HG02943 (cell line): ENCODE results near the gene CAMSAP3.
"Not testable (repeated sequence)": the region's sequence is repeated elsewhere in the genome, so short reads cannot be mapped to it uniquely, and the experiment has no call there.

Experiments used
- ATAC-seq: cut with Tn5 transposase; IDR thresholded peaks from one replicate; pipeline ENCODE4 v1.9.1; 2021; ENCODE audit warnings: mild to moderate bottlenecking, low read depth, moderate library complexity; ENCODE audit not compliant: unreplicated experiment

Gene CAMSAP3

DNA sequence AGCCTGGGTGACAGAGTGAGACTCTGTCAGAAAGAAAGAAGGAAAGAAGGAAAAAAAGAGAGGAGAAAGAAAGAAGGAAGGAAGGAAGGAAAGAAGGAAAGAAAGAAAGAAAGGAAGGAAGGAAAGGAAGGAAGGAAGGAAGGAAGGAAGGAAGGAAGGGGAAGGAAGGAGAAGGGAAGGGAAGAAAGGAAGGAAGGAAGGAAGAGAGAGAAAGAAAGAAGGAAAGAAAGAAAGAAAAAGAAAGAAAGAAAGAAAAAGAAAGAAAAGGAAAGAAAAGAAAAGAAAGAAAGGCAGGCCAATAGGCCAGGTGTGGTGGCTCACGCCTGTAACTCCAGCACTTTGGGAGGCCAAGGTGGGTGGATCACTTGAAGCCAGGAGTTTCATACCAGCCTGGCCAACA, 18.2 kb upstream of the CAMSAP3 start:
- ATAC-seq, result not testable (repeated sequence)

DNA sequence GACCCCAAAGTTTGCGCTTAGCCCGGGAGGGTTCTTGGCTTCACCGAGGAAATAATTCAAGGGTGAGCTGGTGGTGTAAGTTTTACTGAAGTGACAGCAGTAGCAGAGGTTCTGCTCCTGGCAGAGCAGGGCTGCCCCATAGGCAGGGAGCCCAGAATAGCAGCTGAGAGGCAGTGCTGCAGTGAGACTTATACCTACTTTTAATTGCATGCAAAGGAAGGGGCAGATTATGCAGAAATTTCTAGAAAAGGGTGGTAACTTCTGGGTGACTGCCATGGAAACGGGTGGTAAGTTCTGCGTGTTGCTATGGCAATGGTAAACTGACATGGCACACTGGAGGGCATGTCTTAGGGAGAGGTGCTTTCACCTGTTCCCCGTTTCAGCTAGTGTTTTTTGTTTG, 17.5 kb upstream of the CAMSAP3 start:
- ATAC-seq, result no peak

DNA sequence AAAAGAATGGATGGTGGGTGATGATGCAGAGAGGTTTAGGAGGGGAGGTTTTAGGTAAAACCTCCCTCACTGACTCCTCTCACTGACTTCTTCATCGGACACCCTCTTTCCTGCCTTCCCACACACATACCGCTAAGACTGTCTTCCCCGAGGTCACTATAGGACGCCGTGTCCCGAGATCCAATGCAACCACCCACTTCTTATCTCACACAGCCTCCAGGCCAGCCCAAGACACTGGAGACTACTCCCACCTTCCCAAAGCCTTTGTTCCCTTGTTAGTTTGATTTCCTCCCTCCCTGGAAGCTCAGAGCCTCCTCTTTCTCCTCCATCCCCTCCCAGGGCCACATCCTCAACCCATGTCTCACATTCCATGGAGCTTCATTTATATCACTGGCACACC, 16.5 kb upstream of the CAMSAP3 start:
- no peak for ATAC-seq

DNA sequence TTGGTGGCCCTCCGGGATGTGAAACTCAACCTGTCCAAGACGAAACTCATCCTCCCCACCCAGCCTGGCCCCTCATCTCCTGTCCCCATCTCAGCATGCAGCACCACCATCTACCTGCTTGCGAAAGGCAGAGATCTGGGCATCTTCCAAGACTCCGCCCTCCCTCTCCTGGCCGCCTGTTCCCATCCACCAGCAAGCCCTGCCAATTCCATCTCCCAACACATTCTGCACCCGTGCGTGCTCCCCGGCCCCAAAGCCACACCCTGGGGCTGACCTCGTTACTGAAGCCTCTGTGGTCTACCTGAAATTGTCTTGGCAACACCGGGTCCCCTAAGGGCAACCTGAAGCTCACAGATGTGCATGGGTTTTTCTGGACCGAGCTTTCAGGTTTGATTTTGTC, 13.2 kb upstream of the CAMSAP3 start:
- no peak for ATAC-seq

DNA sequence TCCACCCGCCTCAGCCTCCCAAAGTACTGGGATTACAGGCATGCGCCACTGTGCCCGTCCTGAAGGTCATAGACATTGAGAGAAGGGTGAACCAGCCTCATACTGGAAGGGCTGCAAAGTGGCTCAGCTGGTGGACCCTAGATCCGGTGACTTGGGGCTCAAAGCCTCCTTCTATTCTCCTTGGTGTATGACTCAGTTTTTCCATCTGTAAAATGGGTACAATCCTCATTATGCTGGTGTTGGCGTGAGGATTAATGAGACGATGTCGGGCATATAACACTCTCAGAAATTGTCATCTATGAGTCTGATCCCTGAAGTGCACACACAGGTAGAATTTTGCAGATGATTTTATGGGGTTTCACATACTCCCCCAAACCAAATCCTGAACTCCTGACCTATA, 5.8 kb upstream of the CAMSAP3 start:
- ATAC-seq, result no peak

DNA sequence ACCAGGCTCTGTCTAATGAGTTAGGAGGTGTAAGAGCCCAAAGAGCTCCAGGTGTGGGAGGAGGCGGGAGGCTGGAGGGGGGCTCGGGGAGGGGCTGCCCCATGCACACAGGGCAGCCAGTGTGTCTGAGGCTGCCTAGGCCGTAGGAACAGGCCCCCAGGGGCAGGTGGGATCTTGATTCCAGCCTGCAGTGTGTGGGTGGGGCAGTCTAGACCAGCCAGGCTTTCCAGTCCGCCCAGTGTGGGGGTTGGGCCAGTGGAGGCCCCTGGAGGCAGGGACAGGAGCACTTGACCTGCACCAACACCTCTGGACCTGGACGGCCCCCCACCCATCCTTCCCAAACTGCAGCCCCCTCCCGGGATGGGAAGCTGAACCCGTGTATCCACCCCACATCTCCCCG, 5.4 kb upstream of the CAMSAP3 start:
- ATAC-seq, result no peak

DNA sequence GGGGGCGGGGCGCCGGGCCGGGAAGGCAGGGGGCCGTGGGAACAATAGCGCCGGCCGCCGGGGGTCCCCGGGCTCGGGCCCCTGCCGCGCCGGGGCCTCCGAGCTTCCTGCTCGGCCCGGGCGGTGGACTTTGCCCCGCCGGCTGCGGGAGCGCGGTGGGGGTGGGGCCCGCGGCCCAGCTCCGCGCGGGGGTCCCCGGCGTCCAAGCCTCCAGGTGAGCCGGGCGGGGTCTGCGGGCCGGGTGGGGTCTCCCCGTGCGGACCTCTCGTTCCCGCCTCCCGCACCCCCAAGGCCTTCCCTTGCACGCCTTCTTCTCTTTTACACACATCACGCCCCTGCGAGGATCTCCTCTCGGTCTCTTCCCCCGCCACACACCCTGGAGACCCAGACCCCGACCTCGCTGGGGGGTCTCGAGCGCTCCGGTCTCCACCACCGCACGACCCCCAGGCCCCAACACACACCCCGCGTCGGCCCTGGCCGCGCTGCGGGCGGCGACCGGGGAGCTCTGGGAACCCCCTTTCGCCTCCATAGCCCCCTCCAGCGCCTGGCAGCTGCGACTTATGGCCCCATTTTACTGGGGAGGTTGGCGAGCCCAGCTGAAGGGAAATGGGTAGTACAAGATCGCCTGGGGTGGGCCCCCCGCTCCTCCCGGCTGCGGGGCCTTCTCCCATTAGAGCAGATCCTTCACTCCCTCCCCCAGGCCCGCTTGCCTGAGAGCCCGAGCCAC, 711 bp downstream of the CAMSAP3 start:
- ATAC-seq, result no peak

DNA sequence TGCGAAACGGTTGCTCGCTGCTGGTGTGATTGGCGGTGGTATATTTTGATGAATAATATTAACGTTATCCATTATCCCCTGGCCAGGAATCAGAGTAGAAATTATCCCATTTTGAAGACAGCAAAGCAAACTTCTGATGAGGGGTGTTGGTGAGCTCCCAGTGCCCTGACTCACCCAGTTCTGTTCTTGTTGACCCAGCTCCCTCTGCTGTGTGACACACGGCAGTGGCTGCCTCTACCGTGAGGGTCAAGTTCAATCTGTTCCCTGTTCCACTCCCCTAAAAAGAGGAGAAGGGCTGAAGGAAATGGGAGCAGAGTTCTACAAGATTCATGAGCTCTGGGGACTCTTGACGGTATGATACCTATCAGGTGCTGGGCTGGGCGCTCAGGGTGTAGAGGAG, 2.0 kb downstream of the CAMSAP3 start:
- no peak for ATAC-seq

DNA sequence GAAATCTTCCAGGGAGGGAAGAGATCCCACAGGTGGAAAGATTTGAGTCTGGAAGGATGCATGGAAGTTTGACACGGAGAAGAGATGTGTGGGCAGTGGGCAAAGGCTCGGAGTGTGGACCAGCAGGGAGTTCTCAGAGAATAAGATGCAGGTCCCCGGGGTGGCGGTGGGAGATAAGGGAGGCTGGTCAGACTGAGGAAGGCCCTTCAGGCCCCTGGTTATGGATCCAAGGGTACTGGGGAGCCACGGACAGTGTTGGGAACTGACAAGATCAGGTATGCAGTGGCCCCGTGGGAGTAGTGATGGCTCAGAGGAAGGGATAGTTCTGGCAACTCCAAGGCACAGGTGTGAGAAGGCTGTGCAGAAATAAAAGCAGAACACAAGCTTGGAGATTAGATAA, 2.5 kb downstream of the CAMSAP3 start:
- no peak for ATAC-seq

DNA sequence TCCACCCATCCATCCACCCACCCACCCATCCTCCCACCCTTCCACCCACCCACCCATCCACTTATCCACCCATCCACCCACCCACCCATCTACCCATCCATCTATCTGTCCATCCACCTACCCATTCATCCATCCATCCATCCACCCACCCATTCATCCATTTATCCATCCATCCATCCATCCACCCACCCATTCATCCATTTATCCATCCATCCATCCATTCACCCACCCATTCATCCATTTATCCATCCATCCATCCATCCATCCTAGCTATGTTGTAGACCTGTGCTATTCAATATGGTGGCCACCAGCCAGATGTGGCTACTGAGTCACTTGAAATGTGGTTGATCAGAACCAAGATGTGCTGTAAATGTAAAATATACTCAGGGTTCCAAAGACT, 5.1 kb downstream of the CAMSAP3 start:
- no peak for ATAC-seq

DNA sequence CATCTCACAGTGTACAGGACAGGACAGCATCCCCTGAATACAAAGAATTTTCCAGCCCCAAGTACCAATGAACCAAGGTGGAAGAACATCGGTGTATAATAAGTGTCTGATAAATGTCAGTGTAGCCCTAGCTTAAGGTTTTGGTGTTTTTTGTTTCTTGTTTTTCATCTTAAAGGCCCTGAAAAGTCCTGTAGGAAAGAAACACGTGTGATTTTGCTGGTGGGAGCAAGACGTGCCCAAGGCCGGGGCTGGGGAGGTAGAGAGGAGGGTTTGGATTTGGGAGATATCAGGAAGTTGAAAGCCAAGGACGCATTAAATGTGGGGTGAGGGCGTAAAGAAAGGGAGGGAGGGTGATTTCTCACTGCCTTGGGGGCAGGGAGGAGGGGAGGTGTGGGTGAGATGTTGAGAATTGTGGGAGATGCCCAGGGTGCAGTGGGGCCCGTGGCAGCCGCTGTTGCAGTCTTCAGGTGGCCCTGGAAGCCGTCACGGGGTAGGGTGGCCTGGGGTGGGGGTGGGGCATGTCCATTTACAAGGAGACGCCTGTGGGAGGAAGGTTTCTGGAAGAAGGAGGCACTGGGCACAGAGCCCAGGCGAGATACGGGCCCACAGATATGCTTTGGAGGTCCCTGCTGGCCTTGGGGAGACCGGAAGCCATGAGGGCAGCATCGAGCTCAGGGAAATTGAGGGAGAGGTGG, 6.7 kb downstream of the CAMSAP3 start:
- ATAC-seq, result no peak

DNA sequence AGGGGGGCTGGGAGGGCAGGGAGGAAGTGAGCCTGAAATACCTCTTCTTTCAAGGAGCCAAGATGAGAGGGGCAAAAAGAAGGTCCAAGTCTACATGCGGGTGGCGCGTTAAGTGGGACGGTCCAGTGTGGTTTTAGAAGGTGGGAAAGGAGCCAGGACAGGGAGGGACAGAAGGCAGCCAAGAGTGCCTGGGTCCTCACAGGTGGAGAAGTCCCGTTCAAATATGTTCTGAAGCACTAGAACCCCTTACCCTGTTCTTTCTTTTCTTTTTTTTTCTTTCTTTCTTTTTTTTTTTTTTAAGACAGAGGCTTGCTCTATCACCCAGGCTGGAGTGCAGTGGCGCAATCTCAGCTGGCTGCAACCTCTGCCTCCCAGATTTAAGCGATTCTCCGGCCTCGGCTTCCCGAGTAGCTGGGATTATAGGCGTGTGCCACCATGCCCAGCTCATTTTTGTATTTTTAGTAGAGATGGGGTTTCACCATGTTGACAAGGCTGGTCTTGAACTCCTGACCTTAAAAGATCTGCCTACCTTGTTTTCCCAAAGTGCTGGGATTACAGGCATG, 7.4 kb downstream of the CAMSAP3 start:
- no peak for ATAC-seq

DNA sequence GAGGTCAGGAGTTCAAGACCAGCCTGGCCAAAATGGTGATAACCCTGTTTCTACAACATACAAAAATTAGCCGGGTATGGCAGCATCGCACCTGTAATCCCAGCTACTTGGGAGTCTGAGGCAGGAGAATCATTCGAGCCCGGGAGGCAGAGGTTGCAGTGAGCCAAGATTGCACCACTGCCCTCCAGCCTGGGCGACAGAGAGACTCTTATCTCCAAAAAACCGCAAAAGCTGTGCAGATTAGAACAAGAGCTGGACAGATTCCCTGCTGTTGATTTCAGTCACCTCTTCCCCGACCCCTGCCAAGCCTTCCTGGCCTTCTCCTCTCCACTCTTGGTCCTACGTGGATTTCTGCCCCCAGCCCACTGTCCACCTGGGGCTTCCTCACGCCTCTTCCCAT, 8.3 kb downstream of the CAMSAP3 start:
- no peak for ATAC-seq

DNA sequence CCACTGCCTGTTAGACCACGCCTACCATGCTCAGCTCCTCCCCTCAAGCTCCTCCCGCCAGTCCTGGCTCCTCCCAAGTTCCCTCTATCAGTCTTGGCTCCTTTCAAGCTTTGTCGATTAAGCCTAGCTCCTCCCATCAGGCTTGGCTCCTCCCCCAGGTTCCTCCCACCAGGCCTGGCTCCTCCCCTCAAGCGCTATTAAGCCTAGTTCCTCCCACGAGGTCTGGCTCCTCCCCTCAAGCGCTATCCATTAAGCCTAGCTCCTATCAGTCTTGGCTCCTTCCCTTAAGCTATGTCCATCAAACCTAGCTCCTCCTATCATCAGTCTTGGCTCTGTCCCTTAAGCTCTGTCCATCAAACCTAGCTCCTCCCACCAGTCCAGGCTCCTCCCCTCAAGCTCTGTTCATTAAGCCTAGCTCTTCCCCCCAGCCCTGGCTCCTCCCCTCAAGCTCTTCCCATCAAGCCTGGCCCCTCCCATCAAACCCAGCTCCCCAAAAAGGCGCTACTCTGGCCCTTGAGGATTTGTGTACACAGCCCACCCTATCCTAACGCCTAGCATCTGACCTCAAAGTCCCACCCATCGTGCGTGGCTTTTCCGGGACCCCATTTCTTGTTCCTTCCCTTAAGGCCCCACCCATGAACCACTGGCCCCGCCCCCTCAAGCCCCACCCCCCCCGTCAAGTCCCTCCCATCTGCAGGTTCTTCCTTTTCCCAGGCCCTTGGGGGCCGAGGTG, 10.0 kb downstream of the CAMSAP3 start:
- ATAC-seq, result no peak

DNA sequence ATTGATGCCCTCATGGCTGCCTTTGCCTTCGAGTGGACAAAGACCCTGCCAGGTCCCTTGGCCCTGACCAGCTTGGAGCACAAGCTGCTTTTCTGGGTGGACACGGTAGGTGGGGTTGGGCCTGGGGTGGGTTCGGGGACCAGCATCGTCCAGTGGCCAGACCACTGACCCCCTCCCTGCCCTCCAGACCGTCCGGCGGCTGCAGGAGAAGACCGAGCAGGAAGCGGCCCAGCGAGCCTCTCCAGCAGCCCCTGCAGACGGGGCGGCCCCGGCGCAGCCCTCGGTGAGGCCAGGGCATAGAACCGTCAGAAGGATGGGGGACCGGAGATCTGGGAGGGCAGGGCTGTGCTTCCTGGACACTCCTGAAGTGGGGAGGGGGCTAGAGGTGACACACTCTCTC, 10.6 kb downstream of the CAMSAP3 start:
- no peak for ATAC-seq

DNA sequence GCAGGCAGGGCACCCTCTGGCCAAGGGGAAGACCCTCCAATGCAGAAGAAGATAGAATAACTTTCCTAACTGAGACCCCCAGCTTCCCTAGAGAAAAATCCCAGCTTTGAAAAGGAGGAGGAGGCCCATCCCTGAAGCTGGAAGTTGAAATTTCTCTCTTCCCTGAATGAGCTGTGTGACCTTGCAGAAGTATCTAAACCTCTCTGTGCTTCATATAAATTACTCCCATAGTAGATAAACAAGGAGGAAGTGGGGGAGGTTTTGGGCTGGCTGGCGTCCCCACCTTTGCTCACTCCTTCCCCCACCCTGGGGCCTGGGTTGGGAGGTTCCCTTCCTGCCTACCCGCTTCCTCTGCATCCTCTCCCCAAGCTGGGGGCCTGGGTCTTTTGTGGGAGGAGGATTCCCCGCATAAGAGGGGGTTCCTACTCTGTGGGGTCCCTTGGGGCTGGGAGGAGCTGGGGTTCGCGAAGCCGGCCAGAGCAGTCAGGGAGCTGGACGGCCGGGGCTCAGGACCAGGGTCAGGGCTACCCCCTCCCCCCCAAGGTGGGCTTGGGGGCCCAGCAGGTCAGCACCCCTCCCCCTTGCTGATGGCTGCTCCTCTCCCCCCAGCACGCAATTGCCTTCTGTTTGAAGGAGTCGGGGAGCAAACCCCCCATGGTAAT, 11.7 kb downstream of the CAMSAP3 start:
- ATAC-seq, result no peak

DNA sequence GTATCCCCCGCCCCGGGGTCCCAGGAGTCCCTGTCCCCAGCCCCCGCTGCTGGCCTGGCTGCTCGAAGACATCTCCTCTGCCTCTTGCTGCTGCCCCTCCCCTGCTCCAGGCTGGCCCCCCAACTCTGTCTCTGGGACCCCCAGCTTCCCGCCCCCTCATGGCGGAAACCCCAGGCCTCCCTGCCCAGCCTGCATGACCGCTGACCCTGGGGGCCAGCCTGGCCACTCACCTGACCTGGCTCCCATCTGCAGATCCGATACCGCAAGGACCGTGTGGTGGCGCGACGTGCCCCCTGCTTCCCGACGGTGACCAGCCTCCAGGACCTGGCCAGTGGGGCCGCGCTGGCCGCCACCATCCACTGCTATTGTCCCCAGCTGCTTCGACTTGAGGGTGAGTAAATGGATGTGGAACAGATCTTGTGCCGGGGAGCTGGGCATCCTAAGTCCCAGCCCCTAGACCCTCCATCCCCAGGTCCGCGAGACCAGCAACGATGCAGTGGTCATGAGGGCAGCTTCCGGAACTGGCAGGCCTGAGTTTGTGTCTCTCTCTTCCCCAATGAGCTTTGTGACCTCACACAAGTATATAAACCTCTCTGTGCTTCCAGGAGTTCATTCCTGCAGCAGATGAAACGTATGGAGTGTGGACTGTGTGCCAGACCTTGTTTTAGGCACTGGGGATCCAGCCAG, 12.4 kb downstream of the CAMSAP3 start:
- no peak for ATAC-seq

DNA sequence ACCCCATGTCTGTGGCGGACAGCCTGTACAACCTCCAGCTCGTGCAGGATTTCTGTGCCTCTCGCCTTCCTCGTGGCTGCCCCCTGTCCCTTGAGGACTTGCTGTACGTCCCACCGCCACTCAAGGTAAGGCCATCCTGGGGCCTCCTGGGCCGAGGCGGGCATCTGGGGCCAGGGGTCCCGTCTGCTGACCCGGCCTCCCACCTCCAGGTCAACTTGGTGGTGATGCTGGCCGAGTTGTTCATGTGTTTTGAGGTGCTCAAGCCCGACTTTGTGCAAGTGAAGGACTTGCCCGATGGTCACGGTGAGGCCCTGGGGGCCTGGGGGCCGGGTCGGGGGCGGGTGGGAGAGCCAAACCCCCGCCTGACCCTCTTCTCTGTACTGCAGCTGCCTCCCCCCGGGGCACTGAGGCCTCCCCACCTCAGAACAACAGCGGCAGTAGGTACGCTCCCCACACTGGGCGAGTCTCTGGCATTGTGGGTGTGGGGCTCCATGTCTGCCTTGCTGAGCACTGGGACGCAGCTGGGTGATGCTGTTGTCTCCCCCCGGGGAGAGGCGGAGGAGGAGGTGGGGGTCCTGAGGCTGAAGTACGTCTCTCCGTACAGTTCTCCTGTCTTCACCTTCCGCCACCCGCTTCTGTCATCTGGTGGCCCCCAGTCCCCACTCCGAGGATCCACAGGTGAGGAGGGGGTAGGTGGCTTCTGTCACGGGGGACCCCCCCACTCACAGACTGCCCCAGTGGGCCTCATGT, 15.0 kb downstream of the CAMSAP3 start:
- ATAC-seq, result no peak

DNA sequence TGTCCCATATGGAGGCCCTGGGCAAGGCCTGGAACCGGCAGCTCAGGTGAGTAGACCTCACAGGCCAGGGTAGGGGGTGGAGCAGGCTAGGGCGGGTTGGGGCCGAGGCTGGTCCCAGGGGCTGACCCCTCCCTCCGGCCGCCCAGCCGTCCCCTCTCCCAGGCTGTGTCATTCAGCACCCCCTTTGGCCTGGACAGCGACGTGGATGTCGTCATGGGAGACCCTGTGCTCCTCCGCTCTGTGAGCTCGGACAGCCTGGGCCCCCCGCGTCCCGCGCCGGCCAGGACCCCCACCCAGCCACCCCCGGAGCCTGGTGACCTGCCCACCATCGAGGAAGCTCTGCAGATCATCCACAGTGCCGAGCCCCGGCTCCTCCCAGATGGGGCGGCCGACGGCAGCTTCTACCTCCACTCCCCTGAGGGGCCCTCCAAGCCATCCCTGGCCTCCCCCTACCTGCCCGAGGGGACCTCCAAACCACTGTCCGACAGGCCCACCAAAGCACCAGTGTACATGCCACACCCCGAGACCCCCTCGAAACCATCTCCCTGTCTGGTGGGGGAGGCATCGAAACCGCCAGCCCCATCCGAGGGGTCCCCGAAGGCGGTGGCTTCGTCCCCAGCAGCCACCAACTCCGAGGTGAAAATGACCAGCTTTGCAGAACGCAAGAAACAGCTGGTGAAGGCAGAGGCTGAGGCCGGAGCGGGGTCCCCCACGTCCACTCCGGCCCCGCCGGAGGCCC, 16.0 kb downstream of the CAMSAP3 start:
- ATAC-seq, result no peak
